Activated T-cell treated with anti-CD3 and anti-CD28 coated beads, Interleukin-2, amount 50 U/mL, for 1 hour (primary cell): Measurements from ENCODE around the gene ALDH3A1.

Experiments
- DNase-seq: peaks from one replicate; pipeline ENCODE4 v3.0.0-alpha.2; 2020

ALDH3A1 gene

GRCh38 chr17:19702217-19702641 lies 45.9 kb downstream of the ALDH3A1 start:
- DNase-seq, result no peak
